Esophagus muscularis mucosa (tissue), 4 donors: ENCODE data around the gene MRPL17.

Source experiments
- CTCF ChIP-seq, 3 experiments: fragments of 200-600 bp in 2 of 3; fragments of 450-650 bp in 1 of 3; sonication (generic) in 2 of 3; IDR thresholded peaks; one replicate each; pipeline ENCODE4 v1.5.1; 2017 to 2019; ENCODE audit warnings: antibody characterized with exemption in 3 of 3, mild to moderate bottlenecking in 2 of 3, moderate library complexity in 1 of 3
- EP300 ChIP-seq: sonication (generic); formaldehyde crosslinking; IDR thresholded peaks from one replicate; pipeline ENCODE4 v1.6.1; 2017; ENCODE audit warnings: antibody characterized with exemption
- POLR2A ChIP-seq: fragments of 450-650 bp; IDR thresholded peaks from one replicate; pipeline ENCODE4 v1.6.1; 2017; ENCODE audit warnings: antibody characterized with exemption, moderate library complexity, mild to moderate bottlenecking, low read depth
- POLR2AphosphoS5 ChIP-seq, 2 donors: sonication (generic); formaldehyde crosslinking; IDR thresholded peaks; one replicate each; pipeline ENCODE4 v1.6.1; 2017; ENCODE audit warnings: antibody characterized with exemption in 2 of 2

- TF ChIP-seq CTCF (IDR thresholded peaks at IDR 0.05) (no peak), POLR2AphosphoS5 (IDR thresholded peaks at IDR 0.05) (no peak), POLR2A (no peak), EP300 (no peak)
These were observed 40.9 kb upstream of the MRPL17 start for GRCh38 chr11:6724013-6724412.
